ENCODE measurements around the gene TUSC7.

GRCh38 chr3:116734243-116734642, 24.7 kb downstream of the TUSC7 start:
- TF ChIP-seq, protein P1, sequence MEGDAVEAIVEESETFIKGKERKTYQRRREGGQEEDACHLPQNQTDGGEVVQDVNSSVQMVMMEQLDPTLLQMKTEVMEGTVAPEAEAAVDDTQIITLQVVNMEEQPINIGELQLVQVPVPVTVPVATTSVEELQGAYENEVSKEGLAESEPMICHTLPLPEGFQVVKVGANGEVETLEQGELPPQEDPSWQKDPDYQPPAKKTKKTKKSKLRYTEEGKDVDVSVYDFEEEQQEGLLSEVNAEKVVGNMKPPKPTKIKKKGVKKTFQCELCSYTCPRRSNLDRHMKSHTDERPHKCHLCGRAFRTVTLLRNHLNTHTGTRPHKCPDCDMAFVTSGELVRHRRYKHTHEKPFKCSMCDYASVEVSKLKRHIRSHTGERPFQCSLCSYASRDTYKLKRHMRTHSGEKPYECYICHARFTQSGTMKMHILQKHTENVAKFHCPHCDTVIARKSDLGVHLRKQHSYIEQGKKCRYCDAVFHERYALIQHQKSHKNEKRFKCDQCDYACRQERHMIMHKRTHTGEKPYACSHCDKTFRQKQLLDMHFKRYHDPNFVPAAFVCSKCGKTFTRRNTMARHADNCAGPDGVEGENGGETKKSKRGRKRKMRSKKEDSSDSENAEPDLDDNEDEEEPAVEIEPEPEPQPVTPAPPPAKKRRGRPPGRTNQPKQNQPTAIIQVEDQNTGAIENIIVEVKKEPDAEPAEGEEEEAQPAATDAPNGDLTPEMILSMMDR (IDR thresholded peaks at IDR 0.05; ENCODE audit: insufficient read depth, low read length), result no peak
- no peak for TF ChIP-seq POLR2AphosphoS5 (IDR thresholded peaks at IDR 0.05; ENCODE audit: low read depth)
- no peak for TF ChIP-seq GABPA (IDR thresholded peaks at IDR 0.05; ENCODE audit: low read depth)
- TF ChIP-seq, protein P2, sequence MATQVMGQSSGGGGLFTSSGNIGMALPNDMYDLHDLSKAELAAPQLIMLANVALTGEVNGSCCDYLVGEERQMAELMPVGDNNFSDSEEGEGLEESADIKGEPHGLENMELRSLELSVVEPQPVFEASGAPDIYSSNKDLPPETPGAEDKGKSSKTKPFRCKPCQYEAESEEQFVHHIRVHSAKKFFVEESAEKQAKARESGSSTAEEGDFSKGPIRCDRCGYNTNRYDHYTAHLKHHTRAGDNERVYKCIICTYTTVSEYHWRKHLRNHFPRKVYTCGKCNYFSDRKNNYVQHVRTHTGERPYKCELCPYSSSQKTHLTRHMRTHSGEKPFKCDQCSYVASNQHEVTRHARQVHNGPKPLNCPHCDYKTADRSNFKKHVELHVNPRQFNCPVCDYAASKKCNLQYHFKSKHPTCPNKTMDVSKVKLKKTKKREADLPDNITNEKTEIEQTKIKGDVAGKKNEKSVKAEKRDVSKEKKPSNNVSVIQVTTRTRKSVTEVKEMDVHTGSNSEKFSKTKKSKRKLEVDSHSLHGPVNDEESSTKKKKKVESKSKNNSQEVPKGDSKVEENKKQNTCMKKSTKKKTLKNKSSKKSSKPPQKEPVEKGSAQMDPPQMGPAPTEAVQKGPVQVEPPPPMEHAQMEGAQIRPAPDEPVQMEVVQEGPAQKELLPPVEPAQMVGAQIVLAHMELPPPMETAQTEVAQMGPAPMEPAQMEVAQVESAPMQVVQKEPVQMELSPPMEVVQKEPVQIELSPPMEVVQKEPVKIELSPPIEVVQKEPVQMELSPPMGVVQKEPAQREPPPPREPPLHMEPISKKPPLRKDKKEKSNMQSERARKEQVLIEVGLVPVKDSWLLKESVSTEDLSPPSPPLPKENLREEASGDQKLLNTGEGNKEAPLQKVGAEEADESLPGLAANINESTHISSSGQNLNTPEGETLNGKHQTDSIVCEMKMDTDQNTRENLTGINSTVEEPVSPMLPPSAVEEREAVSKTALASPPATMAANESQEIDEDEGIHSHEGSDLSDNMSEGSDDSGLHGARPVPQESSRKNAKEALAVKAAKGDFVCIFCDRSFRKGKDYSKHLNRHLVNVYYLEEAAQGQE (IDR thresholded peaks at IDR 0.05; ENCODE audit: insufficient replicate concordance, low read depth), result no peak
- no peak for TF ChIP-seq SPI1 (IDR thresholded peaks at IDR 0.05; ENCODE audit: borderline replicate concordance, low read depth)

Data from HL-60 (cell line).